H9 (cell line): Measurements from ENCODE around the gene BST2. TPM values are rescaled to one million over a fixed set of nuclear protein-coding genes. Genes with fewer than 3 reads are reported as not detected.

Experiments used
- DNase-seq: peaks from one replicate; pipeline ENCODE4 v3.0.0-alpha.2; 2017
- H2AFZ ChIP-seq: one replicate; pipeline ENCODE4 v1.6.1; 2013; ENCODE audit warnings: mild to moderate bottlenecking, low read length, control low read depth, moderate library complexity
- H2AK5ac ChIP-seq: 2 replicates; pipeline ENCODE4 v1.6.1; 2013; ENCODE audit warnings: low read length, control low read depth, mixed read lengths; ENCODE audit not compliant: insufficient read length
- H2BK120ac ChIP-seq: one replicate; pipeline ENCODE4 v1.6.1; 2013; ENCODE audit warnings: low read depth, mild to moderate bottlenecking, low read length, control low read depth, inconsistent platforms; ENCODE audit not compliant: poor library complexity, severe bottlenecking
- H2BK12ac ChIP-seq: 2 replicates; pipeline ENCODE4 v1.6.1; 2013; ENCODE audit warnings: low read length, control low read depth, mixed read lengths, low read depth; ENCODE audit not compliant: insufficient read length
- H2BK15ac ChIP-seq: 2 replicates; pipeline ENCODE4 v1.6.1; 2013; ENCODE audit warnings: low read depth, low read length, control low read depth
- H2BK20ac ChIP-seq: one replicate; pipeline ENCODE4 v1.6.1; 2013; ENCODE audit warnings: low read depth, mild to moderate bottlenecking, low read length, control low read depth, inconsistent platforms; ENCODE audit not compliant: poor library complexity, severe bottlenecking
- H2BK5ac ChIP-seq: 2 replicates; pipeline ENCODE4 v1.6.1; 2013; ENCODE audit warnings: low read length, control low read depth, mixed read lengths; ENCODE audit not compliant: insufficient read length
- H3K14ac ChIP-seq: 2 replicates; pipeline ENCODE4 v1.6.1; 2013; ENCODE audit warnings: low read length, control low read depth; ENCODE audit not compliant: insufficient read depth
- H3K18ac ChIP-seq: 2 replicates; pipeline ENCODE4 v1.6.1; 2013; ENCODE audit warnings: low read depth, mild to moderate bottlenecking, mixed read lengths, low read length, control low read depth; ENCODE audit not compliant: insufficient read length
- H3K23ac ChIP-seq: 2 replicates; pipeline ENCODE4 v1.6.1; 2013; ENCODE audit warnings: low read length, control low read depth, mixed read lengths, low read depth; ENCODE audit not compliant: insufficient read length
- H3K23me2 ChIP-seq: 2 replicates; pipeline ENCODE4 v1.6.1; 2013; ENCODE audit warnings: low read depth, mild to moderate bottlenecking, mixed read lengths, low read length, control low read depth; ENCODE audit not compliant: insufficient read length, poor library complexity, severe bottlenecking
- H3K27ac ChIP-seq: 2 replicates; pipeline ENCODE4 v1.5.1; 2013; ENCODE audit warnings: low read length, control low read depth, mixed read lengths, low read depth; ENCODE audit not compliant: insufficient read length
- H3K27me3 ChIP-seq: 2 replicates; pipeline ENCODE4 v1.6.1; 2013; ENCODE audit warnings: low read length, control low read depth, inconsistent platforms; ENCODE audit not compliant: insufficient read depth
- H3K4ac ChIP-seq: 2 replicates; pipeline ENCODE4 v1.6.1; 2013; ENCODE audit warnings: low read depth, mild to moderate bottlenecking, control low read depth, inconsistent platforms, low read length, moderate library complexity
- H3K4me1 ChIP-seq: 2 replicates; pipeline ENCODE4 v1.6.1; 2013; ENCODE audit warnings: low read length, control low read depth, inconsistent platforms; ENCODE audit not compliant: insufficient read depth
- H3K4me2 ChIP-seq: 2 replicates; pipeline ENCODE4 v1.6.1; 2013; ENCODE audit warnings: low read length, control low read depth, mixed read lengths; ENCODE audit not compliant: insufficient read length, insufficient read depth
- H3K56ac ChIP-seq: 2 replicates; pipeline ENCODE4 v1.6.1; 2013; ENCODE audit warnings: low read depth, mild to moderate bottlenecking, mixed read lengths, low read length, control low read depth; ENCODE audit not compliant: insufficient read length
- H3K79me1 ChIP-seq: 2 replicates; pipeline ENCODE4 v1.6.1; 2013; ENCODE audit warnings: low read depth, mild to moderate bottlenecking, moderate library complexity, low read length, control low read depth, inconsistent platforms; ENCODE audit not compliant: insufficient read depth, poor library complexity, severe bottlenecking
- H3K79me2 ChIP-seq: 2 replicates; pipeline ENCODE4 v1.6.1; 2013; ENCODE audit warnings: low read length, control low read depth, inconsistent platforms; ENCODE audit not compliant: insufficient read depth
- H3K9ac ChIP-seq: 2 replicates; pipeline ENCODE4 v1.6.1; 2013; ENCODE audit warnings: low read length, control low read depth, mixed read lengths; ENCODE audit not compliant: insufficient read length; ENCODE audit errors: extremely low read depth
- H3K9me3 ChIP-seq: one replicate; pipeline ENCODE4 v1.6.1; 2013; ENCODE audit warnings: low read depth, low read length, inconsistent platforms; ENCODE audit not compliant: control insufficient read depth
- H3T11ph ChIP-seq: one replicate; pipeline ENCODE4 v1.6.1; 2013; ENCODE audit warnings: mild to moderate bottlenecking, low read length, control low read depth, inconsistent platforms
- H4K20me1 ChIP-seq: one replicate; pipeline ENCODE4 v1.6.1; 2013; ENCODE audit not compliant: control insufficient read depth, insufficient read length, insufficient read depth
- H4K5ac ChIP-seq: 2 replicates; pipeline ENCODE4 v1.6.1; 2013; ENCODE audit warnings: low read depth, mild to moderate bottlenecking, mixed read lengths, low read length, control low read depth; ENCODE audit not compliant: insufficient read length
- H4K8ac ChIP-seq: replicated peaks from 2 replicates; pipeline ENCODE4 v1.6.1; 2013; ENCODE audit warnings: low read length, control low read depth, mixed read lengths, low read depth; ENCODE audit not compliant: insufficient read length
- H4K91ac ChIP-seq: 2 replicates; pipeline ENCODE4 v1.6.1; 2013; ENCODE audit warnings: low read depth, mild to moderate bottlenecking, moderate library complexity, mixed read lengths, low read length, control low read depth; ENCODE audit not compliant: insufficient read length
- H3K27ac Mint-ChIP-seq, 3 experiments: 2 replicates in 2 of 3; 3 replicates in 1 of 3; pipeline ENCODE4 v1.8.0; 2020 to 2021; ENCODE audit warnings: mixed read lengths in 3 of 3, mild to moderate bottlenecking in 1 of 3, moderate library complexity in 1 of 3
- H3K27me3 Mint-ChIP-seq: 2 replicates; pipeline ENCODE4 v1.8.0; 2021; ENCODE audit warnings: low read depth, mild to moderate bottlenecking, moderate library complexity, mixed read lengths
- H3K36me3 Mint-ChIP-seq, 3 experiments: 2 replicates in 2 of 3; 3 replicates in 1 of 3; pipeline ENCODE4 v1.8.0; 2020 to 2021; ENCODE audit warnings: low read depth in 3 of 3, mixed read lengths in 3 of 3; ENCODE audit not compliant: insufficient read depth in 1 of 3
- H3K4me1 Mint-ChIP-seq, 2 experiments: 2 replicates each; pipeline ENCODE4 v1.8.0; 2020; ENCODE audit warnings: mixed read lengths in 2 of 2
- H3K4me3 Mint-ChIP-seq, 2 experiments: 2 replicates in 1 of 2; 3 replicates in 1 of 2; pipeline ENCODE4 v1.8.0; 2020 to 2021; ENCODE audit warnings: mild to moderate bottlenecking in 2 of 2, mixed read lengths in 2 of 2, moderate library complexity in 1 of 2
- H3K9me3 Mint-ChIP-seq, 2 experiments: 2 replicates in 1 of 2; 3 replicates in 1 of 2; pipeline ENCODE4 v1.8.0; 2020; ENCODE audit warnings: mild to moderate bottlenecking in 2 of 2, mixed read lengths in 2 of 2, moderate library complexity in 1 of 2
- CTCF ChIP-seq: fragments of 200-600 bp; sonication (generic); conservative IDR thresholded peaks from 3 replicates; pipeline ENCODE4 v1.8.0; 2021; ENCODE audit warnings: antibody characterized with exemption, mild to moderate bottlenecking
- WGBS: extraction: QIAGEN DNeasy Blood & Tissue Kit; methylation state at CpG from one replicate; pipeline ENCODE4 v1.1.7; 2013; ENCODE audit warnings: missing lambda C conversion rate, low lambda C conversion rate, mixed read lengths; ENCODE audit not compliant: insufficient read length; ENCODE audit errors: extremely low coverage; 5-methylcytosine and 5-hydroxymethylcytosine counted together
- total RNA-seq: library from RNA; stranded (reverse); gene quantifications from 2 replicates; pipeline ENCODE4 v1.2.1, GENCODE V29; 2021

BST2 gene
- total RNA-seq, 1 experiment from 2014 or later = 63.3 TPM

- no peak overlapping the region for H3K18ac ChIP-seq
- no peak overlapping the region for H4K91ac ChIP-seq
- Mint-ChIP-seq H3K4me3 (no peak overlapping the region), H3K27me3 (no peaks in the 10 kb centered on the region), H3K9me3 (no peaks in the 10 kb centered on the region), H3K27ac (no peak overlapping the region), H3K4me1 (no peaks in the 10 kb centered on the region), H3K36me3 (peaks cover 0 to 5% (median 0%) of the 10 kb centered on the region in 3 experiments; a peak in 1 of 7 replicates)
- H2AK5ac ChIP-seq = no peak overlapping the region
- no peaks in the 10 kb centered on the region for H3K23me2 ChIP-seq
- no peak overlapping the region for H3T11ph ChIP-seq
- no peak overlapping the region for H3K23ac ChIP-seq
- H2BK120ac ChIP-seq = no peak overlapping the region
- no peak overlapping the region for H3K4ac ChIP-seq
- no peaks in the 10 kb centered on the region for H3K27me3 ChIP-seq
- DNase-seq = no peak
- H3K4me2 ChIP-seq = no peak overlapping the region
- H4K20me1 ChIP-seq = no peaks in the 10 kb centered on the region
- H3K79me2 ChIP-seq = no peaks in the 10 kb centered on the region
- H3K56ac ChIP-seq = no peak overlapping the region
- no peak overlapping the region for H4K5ac ChIP-seq
- H2BK20ac ChIP-seq = no peak overlapping the region
- TF ChIP-seq CTCF = no peak
- no peak overlapping the region for H3K14ac ChIP-seq
- H2BK15ac ChIP-seq = no peak overlapping the region
- no CpG with 5 or more reads among the region's 7 CpGs for WGBS
- no peaks in the 10 kb centered on the region for H3K4me1 ChIP-seq
- no peak overlapping the region for H4K8ac ChIP-seq
- no peak overlapping the region for H2BK5ac ChIP-seq
- no peak overlapping the region for H2BK12ac ChIP-seq
- H3K9me3 ChIP-seq = no peaks in the 10 kb centered on the region
- H3K79me1 ChIP-seq = no peaks in the 10 kb centered on the region
- H3K9ac ChIP-seq = no peak overlapping the region
- H2AFZ ChIP-seq = no peak overlapping the region
- no peak overlapping the region for H3K27ac ChIP-seq
These were observed 26.0 kb upstream of the BST2 start for GRCh38 chr19:17431417-17431816.
